Heart right ventricle (tissue), 16 donors: ENCODE results near the gene TOGARAM2. TPM values are rescaled to one million over a fixed set of nuclear protein-coding genes. Genes with fewer than 3 reads are reported as not detected.
A peak's percentile ranks its signal among the peaks of the same experiment; 100 is the strongest.

Experiments used
- ATAC-seq, 8 donors: fragments of 200-7000 bp; cut with Tn5 transposase; one replicate each; pipeline ENCODE4 v1.9.1; 2020; ENCODE audit warnings: mild to moderate bottlenecking in 8 of 8, moderate library complexity in 8 of 8, moderate number of reproducible peaks in 1 of 8
- DNase-seq, 2 donors: peaks; one replicate each; pipeline ENCODE4 v3.0.0-alpha.2; 2020
- H3K27ac ChIP-seq, 10 donors: fragments of 200-600 bp; sonication (generic) in 2 of 10; one replicate each; pipeline versions ENCODE4 v1.5.0 to v1.8.0; 2020 to 2022; ENCODE audit warnings: mild to moderate bottlenecking in 3 of 10
- H3K27me3 ChIP-seq, 7 donors: fragments of 200-600 bp; one replicate each; pipeline ENCODE4 v1.8.0; 2021 to 2022; ENCODE audit warnings: mild to moderate bottlenecking in 2 of 7
- H3K36me3 ChIP-seq, 9 donors: fragments of 200-600 bp; sonication (generic) in 1 of 9; one replicate each; pipeline versions ENCODE4 v1.5.0 to v1.8.0; 2020 to 2022; ENCODE audit warnings: mild to moderate bottlenecking in 2 of 9
- H3K4me1 ChIP-seq, 9 donors: fragments of 200-600 bp; sonication (generic) in 1 of 9; one replicate each; pipeline versions ENCODE4 v1.5.0 to v1.8.0; 2020 to 2022; ENCODE audit warnings: mild to moderate bottlenecking in 4 of 9
- H3K4me3 ChIP-seq, 10 donors: fragments of 200-600 bp; sonication (generic) in 2 of 10; one replicate each; pipeline versions ENCODE4 v1.5.0 to v1.8.0; 2020 to 2022; ENCODE audit warnings: mild to moderate bottlenecking in 7 of 10, moderate library complexity in 2 of 10
- H3K9me3 ChIP-seq, 11 donors: fragments of 200-600 bp in 10 of 11; sonication (generic) in 2 of 11; one replicate each; pipeline versions ENCODE4 v1.5.0 to v1.8.0; 2013 to 2022; ENCODE audit warnings: mild to moderate bottlenecking in 2 of 11, control low read depth in 1 of 11, moderate library complexity in 1 of 11
- CTCF ChIP-seq, 9 donors: fragments of 200-600 bp; sonication (generic) in 2 of 9; IDR thresholded peaks; one replicate each; pipeline versions ENCODE4 v1.5.0 to v1.8.0; 2021 to 2022; ENCODE audit warnings: antibody characterized with exemption in 9 of 9, mild to moderate bottlenecking in 5 of 9, moderate library complexity in 1 of 9
- WGBS, 2 donors: extraction: QIAGEN DNeasy Blood & Tissue Kit; methylation state at CpG; one replicate each; pipeline ENCODE4 v1.1.7; 2013; ENCODE audit warnings: inconsistent platforms in 1 of 2; 5-methylcytosine and 5-hydroxymethylcytosine counted together
- intact Hi-C, 10 donors: fragments of 100-400 bp; cut with DNase I; formaldehyde crosslinking; loops; one replicate each; pipeline versions ENCODE4 v1.11.1 to v1.14.2; 2022
- polyA plus RNA-seq, 2 donors: library from polyadenylated mRNA; stranded (reverse); fragments of 200-250 nt; gene quantifications; one replicate each; pipeline ENCODE4 v1.2.3, GENCODE V29; 2013
- total RNA-seq, 10 donors: library from RNA; stranded (reverse); fragmentation: NEBNext Ultra II Directional in 3 of 10; extraction: Animal tissue kit (Norgen Biotek cat#: 25700) in 3 of 10; gene quantifications; one replicate each; pipeline versions ENCODE4 v1.2.1 to v1.2.4, GENCODE V29; 2021 to 2023
- donor health status: Arrhythmogenic right ventricular cardiomyopathy.
- donor health status: ischemic (EF 13 %, LVEDD 7.1; RV severe dilation, severe dysfunction).
- donor health status: healthy with polysubstance abuse.
- donor health status: DM: no; HTN: yes; CAD: no.
- donor health status: DM: no; HTN: no; CAD: no.
- donor health status: ischemic (EF 25% LVEDD 6.9; RV normal size, moderate dysfunction).
- donor health status: ischemic (EF 25% LVEDD 5.7; RV mildly dilated, moderate dysfunction).
- donor health status: healthy.
- donor health status: DM: yes; HTN: yes; CAD: no.
- donor health status: Ischemic cardiomyopathy.
- donor health status: ischemic (EF 35%, LVEDD 5.7; RV mildly dilated, moderate dysfunction).
- donor health status: nonischemic (EF 11% LVEDD 7.7; RV severe dilation, severe dysfunction).
- donor health status: DM: yes; HTN: yes; CAD: no.
- donor health status: PGD.
- donor health status: ischemic (EF 29% LVEDD 5.4; RV normal size, mild dysfunction).
- donor health status: nonischemic (EF 23%, LVEDD 6.1; RV moderate dilation, normal function).

Gene TOGARAM2
- total and polyA plus RNA-seq, 12 donors = 1.4 to 68.3 (median 14.6) TPM

GRCh38 chr2:28991021-28991420, 9.9 kb downstream of the TOGARAM2 start:
- intact Hi-C loops = no loop called here
- no peaks in the 10 kb centered on the region for H3K9me3 ChIP-seq
- no peak overlapping the region for H3K4me3 ChIP-seq
- H3K36me3 ChIP-seq = no peaks in the 10 kb centered on the region
- WGBS, 2 donors = 55 to 63% methylated on average over 4 of the region's 4 CpGs
- no peak overlapping the region for H3K27ac ChIP-seq
- H3K27me3 ChIP-seq = no peaks in the 10 kb centered on the region
- H3K4me1 ChIP-seq = peaks cover 0 to 11% (median 0%) of the 10 kb centered on the region in 9 donors
- DNase-seq = peak in 1 of 2 donors; percentile 53
- ATAC-seq = peak in 3 of 8 donors; percentile 32 to 60 (median 56)
- TF ChIP-seq CTCF (IDR thresholded peaks at IDR 0.05) = no peak

GRCh38 chr2:28991460-28991859, 10.4 kb downstream of the TOGARAM2 start:
- H3K4me3 ChIP-seq = no peak overlapping the region
- no peak overlapping the region for H3K27ac ChIP-seq
- WGBS, 2 donors = 75 to 83% methylated on average over 9 of the region's 9 CpGs
- intact Hi-C loops = no loop called here
- DNase-seq = no peak
- H3K9me3 ChIP-seq = no peaks in the 10 kb centered on the region
- peak in 3 of 8 donors; percentile 27 to 47 (median 27) for ATAC-seq
- H3K4me1 ChIP-seq = peaks cover 0 to 10% (median 0%) of the 10 kb centered on the region in 9 donors
- no peak for TF ChIP-seq CTCF (IDR thresholded peaks at IDR 0.05)
- no peaks in the 10 kb centered on the region for H3K27me3 ChIP-seq
- H3K36me3 ChIP-seq = no peaks in the 10 kb centered on the region

- peak in 4 of 8 donors; percentile 42 to 66 (median 53) for ATAC-seq
- DNase-seq = no peak
- WGBS, 2 donors = 67 to 77% methylated on average over 6 of the region's 6 CpGs
- no peaks in the 10 kb centered on the region for H3K9me3 ChIP-seq
- no peaks in the 10 kb centered on the region for H3K27me3 ChIP-seq
- H3K4me3 ChIP-seq = no peak overlapping the region
- peaks cover 0 to 9% (median 0%) of the 10 kb centered on the region in 9 donors for H3K4me1 ChIP-seq
- intact Hi-C loops = no loop called here
- TF ChIP-seq CTCF (IDR thresholded peaks at IDR 0.05) = no peak
- H3K36me3 ChIP-seq = no peaks in the 10 kb centered on the region
- no peak overlapping the region for H3K27ac ChIP-seq
Measured at GRCh38 chr2:28993206-28993960, 12.3 kb downstream of the TOGARAM2 start.

GRCh38 chr2:28994074-28994473, 13.0 kb downstream of the TOGARAM2 start:
- no peak for TF ChIP-seq CTCF (IDR thresholded peaks at IDR 0.05)
- no peak for DNase-seq
- no peaks in the 10 kb centered on the region for H3K27me3 ChIP-seq
- no peak overlapping the region for H3K27ac ChIP-seq
- no peak overlapping the region for H3K4me3 ChIP-seq
- H3K9me3 ChIP-seq = no peaks in the 10 kb centered on the region
- peaks cover 0 to 9% (median 0%) of the 10 kb centered on the region in 9 donors for H3K4me1 ChIP-seq
- no peak for ATAC-seq
- no peaks in the 10 kb centered on the region for H3K36me3 ChIP-seq
- WGBS, 2 donors = 95 to 96% methylated on average over 10 of the region's 10 CpGs
- intact Hi-C loops = no loop called here
